ENCODE results near the gene AP1B1. TPM values are rescaled to one million over a fixed set of nuclear protein-coding genes. Genes with fewer than 3 reads are reported as not detected.

The AP1B1 gene
- total RNA-seq, 1 donor from 2014 or later, result 132 TPM

GRCh38 chr22:29302402-29302680 lies 86.0 kb downstream of the AP1B1 start:
- Mint-ChIP-seq H3K27ac (no peak overlapping the region), H3K4me1 (peaks cover 13% of the 10 kb centered on the region), H3K27me3 (peaks cover 9% of the 10 kb centered on the region), H3K36me3 (ENCODE audit: low read depth) (peaks cover 37% of the 10 kb centered on the region), H3K4me3 (no peak overlapping the region), H3K9me3 (no peaks in the 10 kb centered on the region)
- ATAC-seq (ENCODE audit: low read depth) (no peak), DNase-seq (no peak)
- no peak for TF ChIP-seq CTCF (IDR thresholded peaks at IDR 0.05)
- POLR2A ChIA-PET, result interaction anchor here (0.6 kb wide), 1 partner anchor 159 kb away, joined by 4 read pairs; no protein-coding TSS in a partner anchor
- CTCF ChIA-PET, result no interaction called here
- intact Hi-C loops (cut with micrococcal nuclease), result no loop called here

- no peak overlapping the region for H3K4me3 Mint-ChIP-seq
- no peak for DNase-seq
- POLR2A ChIA-PET, result no interaction called here
- CTCF ChIA-PET, result no interaction called here
- peaks cover 12% of the 10 kb centered on the region for H3K4me1 Mint-ChIP-seq
- intact Hi-C loops (cut with micrococcal nuclease), result no loop called here
- no peak for ATAC-seq (ENCODE audit: low read depth)
- H3K36me3 Mint-ChIP-seq (ENCODE audit: low read depth), result peaks cover 42% of the 10 kb centered on the region
- H3K27ac Mint-ChIP-seq, result no peak overlapping the region
- TF ChIP-seq CTCF (IDR thresholded peaks at IDR 0.05), result no peak
- peaks cover 8% of the 10 kb centered on the region for H3K27me3 Mint-ChIP-seq
- H3K9me3 Mint-ChIP-seq, result no peaks in the 10 kb centered on the region
Measured at GRCh38 chr22:29301716-29302401, 86.5 kb downstream of the AP1B1 start.

GRCh38 chr22:29300807-29301601 lies 87.4 kb downstream of the AP1B1 start:
- Mint-ChIP-seq H3K9me3 (no peaks in the 10 kb centered on the region), H3K27ac (no peak overlapping the region), H3K36me3 (ENCODE audit: low read depth) (peaks cover 50% of the 10 kb centered on the region), H3K4me3 (no peak overlapping the region), H3K27me3 (peaks cover 8% of the 10 kb centered on the region), H3K4me1 (peaks cover 6% of the 10 kb centered on the region)
- CTCF ChIA-PET, result no interaction called here
- no peak for ATAC-seq (ENCODE audit: low read depth)
- intact Hi-C loops (cut with micrococcal nuclease), result no loop called here
- TF ChIP-seq CTCF (IDR thresholded peaks at IDR 0.05), result no peak
- POLR2A ChIA-PET, result no interaction called here
- no peak for DNase-seq

GRCh38 chr22:29300467-29300806 lies 87.9 kb downstream of the AP1B1 start:
- ChIA-PET POLR2A (no interaction called here), CTCF (no interaction called here)
- Mint-ChIP-seq H3K27ac (no peak overlapping the region), H3K9me3 (no peaks in the 10 kb centered on the region), H3K36me3 (ENCODE audit: low read depth) (peaks cover 55% of the 10 kb centered on the region), H3K4me1 (peaks cover 2% of the 10 kb centered on the region), H3K4me3 (no peak overlapping the region), H3K27me3 (peaks cover 5% of the 10 kb centered on the region)
- no peak for TF ChIP-seq CTCF (IDR thresholded peaks at IDR 0.05)
- intact Hi-C loops (cut with micrococcal nuclease), result no loop called here
- ATAC-seq (ENCODE audit: low read depth) (no peak), DNase-seq (no peak)

GRCh38 chr22:29299136-29299900 lies 89.1 kb downstream of the AP1B1 start:
- ATAC-seq (ENCODE audit: low read depth) (no peak), DNase-seq (no peak)
- Mint-ChIP-seq H3K36me3 (ENCODE audit: low read depth) (peaks cover 65% of the 10 kb centered on the region), H3K27me3 (no peaks in the 10 kb centered on the region), H3K27ac (no peak overlapping the region), H3K4me1 (peaks cover 2% of the 10 kb centered on the region), H3K4me3 (no peak overlapping the region), H3K9me3 (no peaks in the 10 kb centered on the region)
- ChIA-PET POLR2A (no interaction called here), CTCF (no interaction called here)
- intact Hi-C loops (cut with micrococcal nuclease), result no loop called here
- no peak for TF ChIP-seq CTCF (IDR thresholded peaks at IDR 0.05)

Data from activated B cell treated with CpG ODN at 0.5 μM for 24 hours (primary cell).